ENCODE data around the gene UNC79. TPM values are rescaled to one million over a fixed set of nuclear protein-coding genes. Genes with fewer than 3 reads are reported as not detected.

Gene UNC79
- total RNA-seq, 2 donors from 2014 or later, result 6.0 to 14.4 TPM

GRCh38 chr14:93688239-93688666, 257.5 kb downstream of the UNC79 start:
- TF ChIP-seq, protein P1, sequence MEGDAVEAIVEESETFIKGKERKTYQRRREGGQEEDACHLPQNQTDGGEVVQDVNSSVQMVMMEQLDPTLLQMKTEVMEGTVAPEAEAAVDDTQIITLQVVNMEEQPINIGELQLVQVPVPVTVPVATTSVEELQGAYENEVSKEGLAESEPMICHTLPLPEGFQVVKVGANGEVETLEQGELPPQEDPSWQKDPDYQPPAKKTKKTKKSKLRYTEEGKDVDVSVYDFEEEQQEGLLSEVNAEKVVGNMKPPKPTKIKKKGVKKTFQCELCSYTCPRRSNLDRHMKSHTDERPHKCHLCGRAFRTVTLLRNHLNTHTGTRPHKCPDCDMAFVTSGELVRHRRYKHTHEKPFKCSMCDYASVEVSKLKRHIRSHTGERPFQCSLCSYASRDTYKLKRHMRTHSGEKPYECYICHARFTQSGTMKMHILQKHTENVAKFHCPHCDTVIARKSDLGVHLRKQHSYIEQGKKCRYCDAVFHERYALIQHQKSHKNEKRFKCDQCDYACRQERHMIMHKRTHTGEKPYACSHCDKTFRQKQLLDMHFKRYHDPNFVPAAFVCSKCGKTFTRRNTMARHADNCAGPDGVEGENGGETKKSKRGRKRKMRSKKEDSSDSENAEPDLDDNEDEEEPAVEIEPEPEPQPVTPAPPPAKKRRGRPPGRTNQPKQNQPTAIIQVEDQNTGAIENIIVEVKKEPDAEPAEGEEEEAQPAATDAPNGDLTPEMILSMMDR (conservative IDR thresholded peaks at IDR 0.05), result no peak
- H3K4me3 ChIP-seq (ENCODE audit: low read length), result peak overlapping the region; percentile 69
- WGBS, 2 experiments (ENCODE audit: insufficient coverage in 1 of 2, insufficient read length in 1 of 2), result 0 to 4% methylated on average over 3 to 5 of the region's 5 CpGs
- H3K9ac ChIP-seq (ENCODE audit: extremely low read depth, low read length, poor library complexity, severe bottlenecking), result peak overlapping the region; percentile 63
- H3K36me3 Mint-ChIP-seq (ENCODE audit: low read depth), result peaks cover 25% of the 10 kb centered on the region
- peak overlapping the region; percentile 62 for H3K4me3 Mint-ChIP-seq
- peaks cover 4% of the 10 kb centered on the region for H3K36me3 ChIP-seq (ENCODE audit: control insufficient read depth, insufficient read depth, low read length)
- peak overlapping the region; percentile 71 for H3K27ac ChIP-seq (ENCODE audit: low read depth, low read length)
- peak; percentile 92 for DNase-seq
- H3K9me3 Mint-ChIP-seq, result no peaks in the 10 kb centered on the region
- H3K4me1 ChIP-seq (ENCODE audit: control insufficient read depth, insufficient read depth, low read length), result peaks cover 18% of the 10 kb centered on the region
- no peaks in the 10 kb centered on the region for H3K27me3 ChIP-seq (ENCODE audit: control insufficient read depth, insufficient read depth, low read length, poor library complexity, severe bottlenecking)
- no peaks in the 10 kb centered on the region for H3K27me3 Mint-ChIP-seq (ENCODE audit: insufficient read depth)
- H3K9me3 ChIP-seq (ENCODE audit: control insufficient read depth, low read length), result no peaks in the 10 kb centered on the region
- H3K4me1 Mint-ChIP-seq, result peaks cover 60% of the 10 kb centered on the region
- peak overlapping the region; percentile 93 for H3K27ac Mint-ChIP-seq

DNA sequence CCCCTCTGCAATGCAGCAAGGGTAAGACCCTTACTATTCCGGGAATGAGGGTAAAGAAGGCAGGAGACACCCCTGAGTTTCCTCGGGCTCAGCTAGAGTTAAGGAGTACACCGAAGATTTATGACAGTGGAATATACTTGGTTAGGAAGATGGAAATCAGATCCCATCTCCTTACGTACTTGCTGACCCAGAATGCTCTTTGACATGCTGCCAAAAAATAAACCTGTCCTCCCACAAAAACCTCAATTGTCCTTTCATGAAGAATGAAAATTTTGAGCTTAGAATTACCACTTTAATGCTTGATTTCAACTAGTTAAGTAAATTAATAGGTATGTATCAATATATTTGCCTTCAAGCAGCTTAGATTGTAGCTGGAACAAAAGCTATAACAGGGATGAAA, 258.1 kb downstream of the UNC79 start:
- Histone ChIP-seq H3K4me1 (ENCODE audit: control insufficient read depth, insufficient read depth, low read length) (peaks cover 18% of the 10 kb centered on the region), H3K9me3 (ENCODE audit: control insufficient read depth, low read length) (no peaks in the 10 kb centered on the region), H3K27me3 (ENCODE audit: control insufficient read depth, insufficient read depth, low read length, poor library complexity, severe bottlenecking) (no peaks in the 10 kb centered on the region), H3K9ac (ENCODE audit: extremely low read depth, low read length, poor library complexity, severe bottlenecking) (peak overlapping the region; percentile 63), H3K4me3 (ENCODE audit: low read length) (peak overlapping the region; percentile 69), H3K36me3 (ENCODE audit: control insufficient read depth, insufficient read depth, low read length) (peaks cover 4% of the 10 kb centered on the region), H3K27ac (ENCODE audit: low read depth, low read length) (peak overlapping the region; percentile 71)
- Mint-ChIP-seq H3K4me1 (peaks cover 65% of the 10 kb centered on the region), H3K36me3 (ENCODE audit: low read depth) (peaks cover 29% of the 10 kb centered on the region), H3K9me3 (no peaks in the 10 kb centered on the region), H3K4me3 (peak overlapping the region; percentile 62), H3K27me3 (ENCODE audit: insufficient read depth) (no peaks in the 10 kb centered on the region), H3K27ac (peak overlapping the region; percentile 93)
- DNase-seq, result no peak
- 47 to 51% methylated on average over 2 to 4 of the region's 4 CpGs for WGBS, 2 experiments (ENCODE audit: insufficient coverage in 1 of 2, insufficient read length in 1 of 2)
- TF ChIP-seq, protein P1 (conservative IDR thresholded peaks at IDR 0.05), result no peak

GRCh38 chr14:93690146-93690545, 259.4 kb downstream of the UNC79 start:
- peaks cover 39% of the 10 kb centered on the region for H3K36me3 Mint-ChIP-seq (ENCODE audit: low read depth)
- H3K9me3 Mint-ChIP-seq, result no peaks in the 10 kb centered on the region
- no peaks in the 10 kb centered on the region for H3K9me3 ChIP-seq (ENCODE audit: control insufficient read depth, low read length)
- 42 to 68% methylated on average over 6 of the region's 6 CpGs for WGBS, 2 experiments (ENCODE audit: insufficient coverage in 1 of 2, insufficient read length in 1 of 2)
- H3K27me3 Mint-ChIP-seq (ENCODE audit: insufficient read depth), result no peaks in the 10 kb centered on the region
- peak overlapping the region; percentile 62 for H3K4me3 Mint-ChIP-seq
- H3K4me1 Mint-ChIP-seq, result peaks cover 68% of the 10 kb centered on the region
- H3K27ac ChIP-seq (ENCODE audit: low read depth, low read length), result no peak overlapping the region
- H3K4me1 ChIP-seq (ENCODE audit: control insufficient read depth, insufficient read depth, low read length), result peaks cover 18% of the 10 kb centered on the region
- H3K27ac Mint-ChIP-seq, result peak overlapping the region; percentile 89
- no peaks in the 10 kb centered on the region for H3K27me3 ChIP-seq (ENCODE audit: control insufficient read depth, insufficient read depth, low read length, poor library complexity, severe bottlenecking)
- peaks cover 11% of the 10 kb centered on the region for H3K36me3 ChIP-seq (ENCODE audit: control insufficient read depth, insufficient read depth, low read length)
- TF ChIP-seq, protein P1 (conservative IDR thresholded peaks at IDR 0.05), result no peak
- no peak for DNase-seq
- peak overlapping the region; percentile 69 for H3K4me3 ChIP-seq (ENCODE audit: low read length)
- peak overlapping the region; percentile 63 for H3K9ac ChIP-seq (ENCODE audit: extremely low read depth, low read length, poor library complexity, severe bottlenecking)
